Type B pancreatic cell (in vitro differentiated cells): Measurements from ENCODE around the gene DENND1C. TPM values are rescaled to one million over a fixed set of nuclear protein-coding genes. Genes with fewer than 3 reads are reported as not detected.

Experiments used
- DNase-seq: peaks from one replicate; pipeline ENCODE4 v3.0.0; 2021; ENCODE audit warnings: mixed read lengths; ENCODE audit not compliant: unreplicated experiment; ENCODE audit errors: extremely low spot score
- H3K27ac Mint-ChIP-seq: 2 replicates; pipeline ENCODE4 v1.8.0; 2021; ENCODE audit warnings: mild to moderate bottlenecking, mixed read lengths
- H3K27me3 Mint-ChIP-seq: 2 replicates; pipeline ENCODE4 v1.8.0; 2021; ENCODE audit warnings: mixed read lengths
- H3K36me3 Mint-ChIP-seq: 2 replicates; pipeline ENCODE4 v1.8.0; 2021; ENCODE audit warnings: mixed read lengths
- H3K4me1 Mint-ChIP-seq: one replicate; pipeline ENCODE4 v1.8.0; 2021; ENCODE audit warnings: mixed read lengths; ENCODE audit not compliant: unreplicated experiment
- H3K4me3 Mint-ChIP-seq: 2 replicates; pipeline ENCODE4 v1.8.0; 2021; ENCODE audit warnings: mild to moderate bottlenecking, mixed read lengths
- H3K9me3 Mint-ChIP-seq: 2 replicates; pipeline ENCODE4 v1.8.0; 2021; ENCODE audit warnings: mixed read lengths
- CTCF ChIP-seq: fragments of 200-600 bp; sonication (generic); conservative IDR thresholded peaks from 2 replicates; pipeline ENCODE4 v1.5.0; 2021; ENCODE audit warnings: antibody characterized with exemption, mild to moderate bottlenecking
- total RNA-seq: library from RNA; stranded (reverse); gene quantifications from 2 replicates; pipeline ENCODE4 v1.2.1, GENCODE V29; 2021; ENCODE audit warnings: low replicate concordance

DENND1C gene
- total RNA-seq, 1 donor from 2014 or later, result 0.94 TPM

GRCh38 chr19:6446452-6446851 is 35.1 kb downstream of the DENND1C start:
- H3K27ac Mint-ChIP-seq, result no peak overlapping the region
- H3K27me3 Mint-ChIP-seq, result no peaks in the 10 kb centered on the region
- H3K36me3 Mint-ChIP-seq, result peaks cover 19% of the 10 kb centered on the region
- no peaks in the 10 kb centered on the region for H3K9me3 Mint-ChIP-seq
- TF ChIP-seq CTCF, result no peak
- H3K4me3 Mint-ChIP-seq, result no peak overlapping the region
- no peak for DNase-seq
- no peaks in the 10 kb centered on the region for H3K4me1 Mint-ChIP-seq

- no peak for DNase-seq
- TF ChIP-seq CTCF, result no peak
- Mint-ChIP-seq H3K27me3 (no peaks in the 10 kb centered on the region), H3K36me3 (peaks cover 21% of the 10 kb centered on the region), H3K27ac (no peak overlapping the region), H3K9me3 (no peaks in the 10 kb centered on the region), H3K4me3 (no peak overlapping the region), H3K4me1 (no peaks in the 10 kb centered on the region)
Observed at GRCh38 chr19:6443986-6444385, 37.6 kb downstream of the DENND1C start.

GRCh38 chr19:6442087-6442688 is 39.4 kb downstream of the DENND1C start:
- DNase-seq, result no peak
- Mint-ChIP-seq H3K9me3 (no peaks in the 10 kb centered on the region), H3K36me3 (peaks cover 21% of the 10 kb centered on the region), H3K27me3 (no peaks in the 10 kb centered on the region), H3K27ac (no peak overlapping the region), H3K4me1 (no peaks in the 10 kb centered on the region), H3K4me3 (no peak overlapping the region)
- no peak for TF ChIP-seq CTCF

GRCh38 chr19:6440905-6441304 is 40.7 kb downstream of the DENND1C start:
- peaks cover 14% of the 10 kb centered on the region for H3K36me3 Mint-ChIP-seq
- TF ChIP-seq CTCF, result no peak
- no peak for DNase-seq
- no peaks in the 10 kb centered on the region for H3K4me1 Mint-ChIP-seq
- H3K9me3 Mint-ChIP-seq, result no peaks in the 10 kb centered on the region
- H3K4me3 Mint-ChIP-seq, result no peak overlapping the region
- no peak overlapping the region for H3K27ac Mint-ChIP-seq
- no peaks in the 10 kb centered on the region for H3K27me3 Mint-ChIP-seq

GRCh38 chr19:6439743-6440142 is 41.8 kb downstream of the DENND1C start:
- Mint-ChIP-seq H3K9me3 (no peaks in the 10 kb centered on the region), H3K4me1 (no peaks in the 10 kb centered on the region), H3K27me3 (no peaks in the 10 kb centered on the region), H3K36me3 (peaks cover 14% of the 10 kb centered on the region), H3K4me3 (no peak overlapping the region), H3K27ac (no peak overlapping the region)
- TF ChIP-seq CTCF, result no peak
- no peak for DNase-seq

- H3K4me1 Mint-ChIP-seq, result no peaks in the 10 kb centered on the region
- no peak within 1 kb of the TSS for H3K27ac Mint-ChIP-seq
- H3K36me3 Mint-ChIP-seq, result no peaks in the 10 kb centered on the region
Observed at GRCh38 chr19:6433663-6434062, 47.9 kb downstream of the DENND1C start, which contains the start of gene SLC25A41. TSS of gene SLC25A41 (minus strand) at chr19:6433763. CDS start at chr19:6433693, 70 bp downstream.

More at GRCh38 chr19:6433663-6434062, 47.9 kb downstream of the DENND1C start, which contains the start of gene SLC25A41:
- no peak for DNase-seq
- H3K4me3 Mint-ChIP-seq, result no peak within 1 kb of the TSS
- no peaks in the 10 kb centered on the region for H3K9me3 Mint-ChIP-seq
- H3K27me3 Mint-ChIP-seq, result peaks cover 20% of the 10 kb centered on the region
- no peak for TF ChIP-seq CTCF
